ENCODE results near the gene GARNL3. TPM values are rescaled to one million over a fixed set of nuclear protein-coding genes. Genes with fewer than 3 reads are reported as not detected.

Gene GARNL3
- total RNA-seq, 1 donor from 2014 or later: 4.4 TPM

DNA sequence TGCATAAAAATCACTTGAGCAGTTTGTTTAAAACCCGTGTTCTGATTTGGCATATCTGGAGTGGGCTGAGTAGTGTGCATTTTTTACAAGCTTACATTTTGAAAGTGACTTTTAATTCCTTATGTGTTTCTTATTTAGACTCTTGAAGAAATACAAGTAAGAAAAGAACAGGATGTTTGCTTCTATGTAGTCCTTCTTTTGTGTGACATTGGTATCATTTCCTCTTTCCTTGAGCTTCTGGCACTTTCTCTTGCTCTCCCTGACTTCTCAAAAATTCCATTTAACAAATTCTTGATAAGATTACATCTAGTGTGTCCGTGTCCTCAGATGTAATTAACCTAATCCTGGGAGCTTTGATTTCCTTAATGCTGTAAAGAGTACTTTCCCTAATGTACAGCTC lies 12.5 kb downstream of the GARNL3 start:
- no peak for DNase-seq (ENCODE audit: low read depth, low spot score)

DNA sequence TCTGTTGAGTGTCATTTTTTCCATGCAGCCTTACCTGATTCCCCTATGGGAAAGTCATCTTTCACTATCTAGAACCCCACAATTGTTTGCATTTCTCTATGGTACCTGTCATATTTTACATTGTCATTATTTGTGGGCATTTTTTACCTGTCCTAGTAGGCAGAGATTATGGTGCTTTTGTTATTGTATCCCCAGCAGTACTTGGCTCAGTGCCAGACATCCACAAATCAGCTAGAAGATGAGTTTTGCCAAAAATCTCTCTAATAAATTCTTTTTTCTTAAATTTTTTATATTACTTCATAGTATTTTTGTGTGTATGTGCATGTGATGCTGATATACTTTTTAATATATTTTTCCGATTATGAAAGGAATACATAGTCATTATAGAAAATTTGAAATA lies 13.2 kb downstream of the GARNL3 start:
- no peak for DNase-seq (ENCODE audit: low read depth, low spot score)

DNA sequence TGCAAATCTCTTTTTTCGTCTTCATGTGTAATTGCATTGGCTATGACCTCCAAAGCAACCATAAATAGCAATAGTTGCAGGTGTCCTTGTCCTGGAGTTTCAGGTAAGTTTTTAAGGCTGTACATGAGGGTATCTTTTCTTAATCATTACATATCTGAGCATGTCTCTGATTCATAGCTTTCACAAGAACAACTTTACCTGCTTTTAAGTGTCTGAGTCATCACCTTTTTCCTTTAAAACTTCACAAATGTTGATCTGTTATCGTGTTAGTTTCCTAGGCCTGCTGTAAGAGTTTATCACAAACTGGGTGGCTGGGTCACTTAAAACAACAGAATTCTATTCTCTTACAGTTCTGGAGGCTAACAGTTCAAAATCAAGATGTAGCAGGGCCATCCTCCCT lies 13.8 kb downstream of the GARNL3 start:
- no peak for DNase-seq (ENCODE audit: low read depth, low spot score)

DNA sequence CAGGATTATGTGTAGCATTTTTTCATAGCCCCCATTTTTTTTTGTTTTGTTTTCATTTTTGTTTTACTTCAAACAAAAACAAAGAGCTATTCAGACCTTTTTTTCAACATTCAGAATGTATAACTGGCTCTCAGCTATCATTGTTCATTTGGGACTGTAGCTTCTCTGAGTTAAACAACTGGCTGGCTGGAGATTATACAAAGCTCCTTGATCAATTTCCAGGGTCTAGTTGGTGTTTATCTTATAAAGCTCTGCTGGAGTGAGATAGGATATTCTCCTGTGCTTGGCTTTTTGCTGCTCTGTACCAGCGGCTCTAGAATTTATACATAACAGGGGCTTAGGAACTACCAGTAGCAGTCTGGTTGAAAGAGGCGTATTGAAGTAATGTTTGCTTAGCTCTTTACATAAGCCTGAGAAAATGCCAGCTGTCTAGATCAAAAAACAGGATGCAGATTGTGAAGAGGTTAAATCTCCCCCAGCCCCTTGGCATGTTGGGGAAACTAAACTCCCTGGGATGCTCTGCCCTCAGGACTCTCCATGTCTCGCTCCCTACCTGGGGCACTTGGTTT lies 15.2 kb downstream of the GARNL3 start:
- no peak for DNase-seq (ENCODE audit: low read depth, low spot score)

DNA sequence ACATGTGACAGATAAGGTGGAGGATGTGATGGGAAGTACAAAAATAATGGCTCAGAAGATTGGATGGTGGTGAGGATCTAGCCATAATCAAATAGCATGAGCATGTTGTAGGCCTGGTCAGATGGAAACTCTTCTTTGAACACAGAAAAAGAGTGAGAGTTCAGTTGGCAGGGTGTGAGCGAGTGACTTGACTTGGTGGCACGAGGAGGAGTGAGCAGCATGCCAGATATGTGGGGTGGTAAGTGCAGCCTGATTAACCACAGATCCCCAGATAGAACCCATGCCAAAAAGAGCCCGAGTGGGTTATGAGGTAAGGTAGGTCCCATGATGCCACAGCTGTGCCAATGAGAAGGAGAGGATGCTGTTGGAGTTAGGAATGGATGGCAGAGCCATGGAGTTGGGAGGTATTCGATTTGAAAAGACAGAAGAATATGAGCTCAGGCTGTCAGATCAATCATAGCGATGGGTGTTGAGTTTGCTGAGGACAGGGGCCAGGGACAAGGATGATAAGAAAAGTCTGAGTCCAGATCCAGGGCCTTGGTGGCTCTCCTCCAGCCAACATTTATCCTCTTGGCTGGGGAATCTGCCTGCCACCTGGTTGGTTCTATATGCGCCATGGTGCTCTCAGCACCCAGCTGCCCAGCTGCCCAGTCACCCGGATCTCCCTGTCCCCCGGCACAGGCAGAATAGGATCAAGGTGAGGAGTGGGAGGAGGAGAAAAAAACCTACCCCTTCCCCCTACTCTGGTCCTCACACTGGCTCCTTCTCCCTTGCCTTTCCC lies 16.5 kb downstream of the GARNL3 start:
- no peak for DNase-seq (ENCODE audit: low read depth, low spot score)

DNA sequence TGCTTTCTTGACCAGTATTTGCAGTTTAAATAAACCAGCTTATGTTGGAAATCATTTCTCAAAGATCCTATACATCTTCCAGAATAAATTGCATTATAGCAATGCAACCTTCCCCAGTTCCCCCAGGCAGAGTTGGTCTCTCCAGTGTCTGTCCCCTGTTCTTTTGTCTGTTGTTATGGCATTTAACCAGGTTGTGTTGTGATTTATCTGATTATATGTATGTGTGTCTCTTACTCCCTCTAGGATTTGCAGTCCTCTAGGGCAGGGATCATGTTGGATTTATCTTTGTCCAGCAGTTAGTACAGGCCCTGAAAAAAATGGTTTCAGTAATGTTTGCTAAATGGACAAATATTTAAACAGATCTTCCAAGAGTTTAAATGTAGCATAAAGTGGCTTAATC lies 17.3 kb downstream of the GARNL3 start:
- DNase-seq (ENCODE audit: low read depth, low spot score): no peak

DNA sequence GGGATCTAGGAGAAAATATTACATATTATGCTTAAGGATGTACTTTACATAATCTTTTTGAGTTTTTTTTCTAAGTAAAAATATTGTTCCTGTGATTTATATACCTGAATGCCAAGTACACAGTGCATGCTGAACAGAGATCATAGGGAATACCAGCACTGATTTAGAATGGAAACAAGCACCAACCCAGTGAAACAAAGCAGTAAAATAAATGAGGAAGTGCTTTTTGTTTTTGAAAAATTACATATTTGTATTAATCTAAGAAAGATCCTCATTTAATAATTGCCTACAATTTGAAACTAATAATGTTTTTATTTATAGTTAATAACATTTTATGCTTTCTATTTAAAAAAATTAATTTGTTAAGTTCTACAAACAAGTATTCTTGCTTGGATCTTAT lies 18.0 kb downstream of the GARNL3 start:
- DNase-seq (ENCODE audit: low read depth, low spot score): no peak

DNA sequence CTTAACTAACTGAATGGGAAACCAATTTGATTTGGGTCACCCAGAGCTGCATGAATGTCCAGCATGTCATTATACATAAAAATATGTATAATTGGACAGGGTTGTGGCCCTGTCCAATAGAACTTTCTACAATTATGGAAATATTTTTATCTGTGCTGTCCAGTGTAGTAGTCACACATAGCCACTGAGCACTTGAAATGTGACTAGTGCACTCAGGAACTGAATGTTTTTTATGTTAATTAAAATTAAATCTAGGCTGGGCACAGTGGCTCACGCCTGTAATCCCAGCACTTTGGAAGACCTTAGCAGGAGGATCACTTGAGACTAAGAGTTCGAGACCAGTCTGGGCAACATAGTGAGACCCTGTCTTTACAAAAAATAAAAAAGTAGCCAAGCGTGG lies 18.6 kb downstream of the GARNL3 start:
- no peak for DNase-seq (ENCODE audit: low read depth, low spot score)

DNA sequence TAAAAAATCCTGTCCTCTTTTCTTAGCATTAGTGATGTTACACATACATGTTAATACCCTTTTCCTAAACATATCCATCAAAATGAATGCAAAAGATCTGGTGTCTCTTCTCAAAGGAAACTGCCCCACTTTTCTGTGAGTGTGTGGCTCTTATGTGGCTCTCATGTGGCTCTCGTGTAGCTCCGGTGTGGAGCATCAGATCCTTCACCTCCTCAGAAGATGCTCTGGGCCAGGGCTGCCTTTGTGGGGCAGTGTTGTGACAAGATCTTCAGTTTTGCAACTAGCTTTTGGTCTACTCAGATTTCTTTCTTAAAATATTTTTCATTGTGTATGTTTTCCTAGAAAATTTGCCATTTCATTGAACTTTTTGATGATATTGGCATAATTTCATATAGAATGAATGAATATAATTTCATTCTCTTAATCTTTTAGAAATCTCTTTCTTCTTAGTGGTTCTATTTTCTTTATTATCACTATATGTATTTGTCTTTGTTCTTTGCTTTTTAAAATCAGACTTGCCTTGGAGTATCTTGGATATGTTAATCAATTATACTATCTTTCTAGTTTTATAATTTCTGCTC lies 19.4 kb downstream of the GARNL3 start:
- DNase-seq (ENCODE audit: low read depth, low spot score): no peak

DNA sequence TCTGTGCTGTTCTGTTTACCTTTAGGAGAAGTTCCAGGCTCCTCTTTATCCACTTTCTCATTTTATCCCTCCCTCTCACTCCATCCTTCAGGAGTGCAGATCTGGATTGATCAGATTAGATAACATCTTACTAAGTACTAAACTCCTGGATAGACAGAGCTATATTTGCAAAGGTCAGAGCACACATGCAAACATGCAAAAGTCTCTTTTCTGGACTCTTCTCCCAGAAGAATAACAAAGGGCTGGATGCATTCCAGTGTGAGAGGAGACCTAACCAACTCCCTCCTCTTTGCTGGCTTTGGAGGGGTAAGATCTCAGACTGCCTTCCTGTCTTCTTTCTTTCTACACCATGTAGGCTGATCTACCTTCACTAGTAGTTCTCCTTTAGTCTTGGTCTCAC lies 21.4 kb downstream of the GARNL3 start:
- DNase-seq (ENCODE audit: low read depth, low spot score): no peak

DNA sequence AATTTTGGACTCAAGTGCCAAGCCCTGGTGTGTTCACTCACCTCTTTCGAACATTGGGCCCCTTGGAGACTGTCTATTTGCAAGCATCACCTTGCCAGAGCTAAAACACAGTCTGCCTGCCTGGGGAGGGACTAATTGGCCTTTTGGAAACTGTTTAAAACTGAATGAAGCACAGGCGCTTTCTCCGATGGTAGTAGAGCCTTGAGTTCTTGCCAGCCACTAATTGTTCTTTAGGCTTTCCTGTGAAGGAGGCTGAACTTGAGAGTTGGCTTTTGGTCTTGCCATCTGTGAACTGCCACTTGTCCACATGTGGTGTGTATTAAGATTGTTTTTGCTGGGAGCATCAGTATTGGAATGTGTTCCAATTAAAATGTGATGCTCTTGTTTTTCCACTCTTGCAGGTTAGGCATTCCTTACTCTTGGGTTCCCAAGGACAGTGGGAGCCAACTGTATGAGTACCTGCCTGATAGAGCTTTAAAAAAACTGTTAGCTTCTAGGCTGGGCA lies 26.0 kb downstream of the GARNL3 start:
- no peak for DNase-seq (ENCODE audit: low read depth, low spot score)

DNA sequence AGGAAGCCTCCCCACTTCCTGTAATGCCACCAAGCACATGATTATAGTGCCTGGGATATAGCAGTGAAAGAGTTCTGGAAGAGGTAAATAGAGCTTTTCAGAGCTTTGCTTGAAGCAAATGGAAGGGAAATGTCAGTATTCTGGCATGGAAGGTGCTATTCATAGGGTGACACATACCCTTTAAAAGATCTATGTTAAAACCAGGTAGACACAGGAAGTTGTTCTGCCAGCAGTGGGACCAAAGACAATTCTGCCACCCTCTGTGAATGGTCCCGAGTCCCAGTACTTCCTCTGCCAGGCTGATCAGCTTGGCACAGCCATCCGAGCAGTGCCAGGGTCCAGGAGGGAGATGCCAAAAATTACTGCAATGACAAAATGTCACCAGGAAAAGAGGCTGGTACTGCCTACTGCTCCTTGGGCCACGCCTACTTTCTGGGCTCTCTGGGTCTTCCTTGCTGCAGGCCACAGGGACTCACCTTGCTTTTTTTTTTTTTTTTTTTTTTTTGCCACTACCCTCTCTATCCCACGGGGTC lies 26.7 kb downstream of the GARNL3 start:
- DNase-seq (ENCODE audit: low read depth, low spot score): no peak

DNA sequence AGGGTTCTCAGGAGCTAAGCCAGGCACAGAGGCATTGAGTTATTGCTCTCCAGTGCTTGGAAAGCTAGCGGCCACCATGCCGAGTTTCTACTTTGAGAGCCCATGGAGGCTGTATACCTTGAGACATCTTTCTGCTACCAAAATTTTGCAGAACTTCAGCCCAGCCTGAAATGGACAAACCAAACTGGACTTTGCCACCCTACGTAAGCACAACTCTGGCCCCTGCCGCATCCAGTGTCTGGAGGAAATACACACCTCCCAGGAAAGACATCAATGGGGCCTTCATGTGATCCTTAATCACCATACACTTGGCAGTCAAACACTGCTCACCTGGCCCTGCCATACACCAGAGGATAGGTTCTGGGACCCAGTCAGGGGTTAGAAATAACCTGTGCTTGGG lies 27.8 kb downstream of the GARNL3 start:
- no peak for DNase-seq (ENCODE audit: low read depth, low spot score)

DNA sequence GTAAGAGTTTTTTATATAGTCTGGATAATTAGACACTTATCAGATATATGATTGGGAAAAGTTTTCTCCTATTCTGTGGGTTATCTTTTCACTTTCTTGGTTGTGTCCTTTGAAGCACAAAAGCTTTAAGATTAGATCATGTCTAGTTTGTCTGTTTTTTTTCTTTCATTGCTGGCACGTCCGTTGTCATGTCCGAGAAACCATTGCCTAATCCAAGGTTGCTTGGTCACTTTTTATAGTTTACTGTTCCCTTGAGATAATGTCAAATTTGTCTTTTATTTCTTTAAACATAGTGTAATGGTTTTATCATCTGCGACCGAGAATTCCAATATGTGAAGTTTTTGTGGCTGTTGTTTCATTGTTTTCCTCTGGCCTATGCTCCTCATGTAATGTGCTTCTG lies 28.8 kb downstream of the GARNL3 start:
- no peak for DNase-seq (ENCODE audit: low read depth, low spot score)

DNA sequence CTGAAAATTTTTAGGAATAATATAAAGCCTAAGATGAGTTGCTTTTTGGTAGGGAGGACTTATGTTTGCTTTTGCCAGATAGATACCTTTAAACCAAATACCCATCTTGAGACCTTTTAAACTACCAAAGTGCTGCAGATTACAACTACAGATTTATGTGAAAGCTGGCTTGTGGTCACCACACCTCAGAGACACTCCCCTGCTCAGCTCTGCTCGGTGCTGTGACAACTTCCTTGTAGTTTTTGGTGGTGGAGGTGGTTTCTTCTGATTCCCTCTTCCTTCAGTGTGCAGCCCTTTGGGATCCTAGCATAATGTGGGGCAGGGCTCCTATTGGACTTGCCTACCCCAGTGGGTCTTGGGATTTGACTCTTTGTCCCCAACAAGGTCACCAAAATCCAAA lies 29.2 kb downstream of the GARNL3 start:
- DNase-seq (ENCODE audit: low read depth, low spot score): no peak

DNA sequence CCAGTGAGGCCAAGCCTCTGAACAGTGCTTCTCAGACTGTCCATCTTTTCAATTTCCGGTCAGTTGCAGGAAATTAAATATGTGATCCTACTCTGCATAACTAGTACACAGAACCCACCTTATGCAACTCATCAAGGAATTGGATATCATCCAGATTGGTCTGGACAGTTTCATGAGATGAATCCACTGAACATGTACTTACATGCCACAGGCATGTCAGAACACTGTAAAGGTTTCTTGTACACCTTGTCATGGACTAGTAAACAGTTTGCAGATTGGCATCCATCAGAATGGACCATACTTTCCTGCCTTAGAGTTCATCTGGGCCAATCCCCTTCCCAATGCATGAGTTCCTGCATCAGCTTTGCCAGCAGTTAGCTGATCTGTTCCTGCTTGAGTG lies 30.4 kb downstream of the GARNL3 start:
- DNase-seq (ENCODE audit: low read depth, low spot score): no peak

DNA sequence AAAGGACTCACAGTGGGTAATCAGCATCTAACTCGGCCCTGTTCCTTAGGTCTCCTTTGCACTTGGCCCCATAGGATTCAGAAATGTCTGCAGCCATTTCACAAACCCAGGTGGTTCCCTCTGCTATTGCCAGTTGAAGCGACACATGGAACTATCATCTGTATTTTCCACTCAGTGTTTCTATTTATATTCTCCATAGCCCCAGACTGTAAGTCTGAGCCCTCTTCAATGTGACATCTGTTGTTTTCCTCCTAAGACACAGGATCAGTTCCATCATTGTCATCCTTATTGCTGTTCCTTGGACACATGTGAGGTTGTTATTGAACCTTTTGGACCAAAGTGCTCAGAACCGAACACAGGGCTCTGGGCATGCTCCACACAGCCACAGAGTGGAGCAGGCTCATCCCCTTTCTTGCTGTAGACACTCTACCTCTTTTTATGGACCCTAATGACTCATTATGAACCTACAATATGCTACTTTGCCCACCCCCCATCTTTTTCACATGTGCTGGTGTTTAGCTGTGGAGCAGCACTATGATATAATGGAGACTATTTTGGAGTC lies 36.4 kb downstream of the GARNL3 start:
- DNase-seq (ENCODE audit: low read depth, low spot score): no peak

DNA sequence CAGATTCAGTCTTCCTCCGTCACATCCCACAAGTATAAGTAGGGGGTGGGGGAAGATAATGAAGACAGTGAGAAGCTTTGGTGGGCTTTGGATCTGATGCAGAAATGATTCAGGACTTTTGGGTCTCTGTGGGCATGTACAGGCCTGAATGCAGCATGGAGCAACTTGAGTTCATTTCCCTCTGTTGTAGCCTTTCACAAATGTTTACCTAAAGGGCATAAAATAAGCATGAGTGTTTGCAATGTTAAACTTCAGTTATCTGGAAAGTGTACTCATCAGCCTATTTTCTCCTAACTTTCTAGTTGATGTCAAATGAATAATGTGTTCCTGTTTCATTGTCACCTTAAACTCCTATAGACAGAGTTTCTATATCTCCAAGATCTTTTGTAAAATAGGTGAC lies 39.3 kb downstream of the GARNL3 start:
- DNase-seq (ENCODE audit: low read depth, low spot score): no peak

DNA sequence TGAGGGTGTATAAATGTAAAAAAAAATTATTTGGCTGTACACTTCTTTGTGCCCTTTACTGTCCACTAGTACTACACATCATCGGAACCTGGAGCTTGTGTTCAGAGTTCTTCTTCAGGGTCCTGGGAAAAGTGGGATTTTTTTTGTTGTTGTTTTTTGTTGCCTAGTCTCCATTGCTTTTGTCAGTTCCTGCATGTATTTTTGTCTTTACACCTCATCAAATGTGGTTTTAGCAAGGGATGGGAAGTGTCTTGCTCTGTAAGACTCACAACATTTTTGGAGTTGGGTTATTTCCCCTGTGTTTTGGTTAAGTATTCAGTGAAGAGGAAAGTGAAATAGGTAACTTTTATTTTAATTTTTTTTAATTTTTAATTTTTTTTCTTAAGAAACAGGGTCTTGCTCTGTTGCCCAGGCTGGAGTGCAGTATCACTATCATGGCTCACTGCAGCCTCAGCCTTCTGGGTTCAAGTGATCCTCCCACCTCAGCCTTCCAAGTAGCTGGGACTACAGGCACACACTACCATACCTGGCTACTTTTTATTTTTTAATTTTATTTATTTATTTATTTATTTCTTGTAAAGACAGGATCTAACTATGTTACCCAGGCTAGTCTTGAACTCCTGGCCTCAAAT lies 40.7 kb downstream of the GARNL3 start:
- no peak for DNase-seq (ENCODE audit: low read depth, low spot score)

DNA sequence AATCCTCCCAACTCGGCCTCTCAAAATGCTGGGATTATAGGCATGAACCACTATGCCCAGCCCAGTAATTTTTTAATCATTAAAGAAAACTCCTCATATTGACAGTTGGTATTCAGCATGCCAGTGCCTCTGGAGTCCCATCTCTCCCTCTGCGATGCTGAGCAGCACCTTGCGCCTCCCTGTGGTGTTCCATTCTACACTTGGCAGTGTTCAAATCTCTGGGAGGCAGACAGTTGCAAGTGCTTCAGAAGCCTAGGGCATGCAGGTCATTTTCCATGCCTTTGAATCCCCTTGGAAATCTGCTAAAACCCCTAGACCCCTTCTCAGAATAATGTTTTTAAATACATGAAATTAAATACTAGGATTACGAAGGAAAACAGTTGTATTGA lies 41.3 kb downstream of the GARNL3 start:
- DNase-seq (ENCODE audit: low read depth, low spot score): no peak

DNA sequence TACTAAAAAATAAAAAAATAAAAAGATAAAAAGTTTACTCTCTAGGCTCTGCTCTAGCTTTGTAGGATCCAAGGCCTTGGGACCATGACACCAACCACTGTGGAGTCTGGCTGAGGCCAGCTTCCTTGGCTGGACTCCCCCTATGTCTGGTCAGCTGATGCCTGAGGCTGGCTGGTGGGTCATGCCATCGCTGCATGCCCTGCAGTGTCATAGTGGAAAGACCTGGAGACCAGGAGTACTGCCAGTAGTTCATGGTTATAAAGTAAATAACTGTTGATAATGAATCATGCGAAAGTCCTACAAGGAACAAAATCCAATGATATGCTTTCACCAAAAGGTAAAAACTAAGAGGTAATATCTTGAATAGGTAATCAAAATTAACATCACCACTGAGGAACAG lies 43.2 kb downstream of the GARNL3 start:
- DNase-seq (ENCODE audit: low read depth, low spot score): no peak

Data from pulmonary artery endothelial cell (primary cell).